Choroid plexus epithelial cell (primary cell): ENCODE data around the gene CTSH.

Source experiments
- DNase-seq: peaks from one replicate; pipeline ENCODE4 v3.0.0-alpha.2; 2010; ENCODE audit warnings: low read depth
- H3K4me3 ChIP-seq: 2 replicates; pipeline ENCODE4 v1.5.1; 2011; ENCODE audit warnings: low read depth, mild to moderate bottlenecking, control low read depth, low read length, moderate library complexity
- CTCF ChIP-seq: conservative IDR thresholded peaks from 2 replicates; pipeline ENCODE4 v1.5.1; 2011; ENCODE audit warnings: low read depth, mild to moderate bottlenecking, control low read depth, inconsistent platforms, low read length, moderate library complexity

CTSH gene

GRCh38 chr15:78950902-78951840 is 6.3 kb upstream of the CTSH start:
- H3K4me3 ChIP-seq: no peak overlapping the region
- peak; percentile 60 for DNase-seq
- peak; percentile 60 for TF ChIP-seq CTCF

- no peak for DNase-seq
- TF ChIP-seq CTCF: no peak
Measured at GRCh38 chr15:78950343-78950742, 5.5 kb upstream of the CTSH start.

GRCh38 chr15:78949461-78949860 is 4.6 kb upstream of the CTSH start:
- no peak overlapping the region for H3K4me3 ChIP-seq
- TF ChIP-seq CTCF: no peak
- no peak for DNase-seq

More at GRCh38 chr15:78950343-78950742, 5.5 kb upstream of the CTSH start:
- no peak overlapping the region for H3K4me3 ChIP-seq

GRCh38 chr15:78947506-78947905 is 2.7 kb upstream of the CTSH start:
- no peak for DNase-seq
- no peak for TF ChIP-seq CTCF
- H3K4me3 ChIP-seq: no peak overlapping the region

DNA sequence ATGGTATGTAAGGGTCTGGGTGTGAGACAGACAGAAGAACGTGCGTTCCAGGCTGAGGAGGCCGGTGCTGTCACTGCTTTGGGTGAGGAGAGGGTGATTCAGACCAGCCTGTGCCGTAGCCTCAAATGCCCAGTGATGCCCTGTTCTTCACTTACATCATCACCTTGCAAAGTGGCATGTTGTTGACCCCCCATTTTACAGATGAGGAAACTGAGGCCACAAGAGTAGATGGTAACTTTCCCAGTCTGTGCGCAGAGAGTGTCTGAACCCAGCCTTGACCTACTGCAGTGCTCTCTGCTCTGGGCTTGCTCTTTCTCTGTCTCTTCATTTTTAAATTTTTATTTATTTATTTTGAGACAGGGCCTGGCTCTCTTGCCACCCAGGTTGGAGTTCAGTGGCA is 1.6 kb upstream of the CTSH start:
- H3K4me3 ChIP-seq: no peak overlapping the region
- DNase-seq: no peak
- no peak for TF ChIP-seq CTCF

DNA sequence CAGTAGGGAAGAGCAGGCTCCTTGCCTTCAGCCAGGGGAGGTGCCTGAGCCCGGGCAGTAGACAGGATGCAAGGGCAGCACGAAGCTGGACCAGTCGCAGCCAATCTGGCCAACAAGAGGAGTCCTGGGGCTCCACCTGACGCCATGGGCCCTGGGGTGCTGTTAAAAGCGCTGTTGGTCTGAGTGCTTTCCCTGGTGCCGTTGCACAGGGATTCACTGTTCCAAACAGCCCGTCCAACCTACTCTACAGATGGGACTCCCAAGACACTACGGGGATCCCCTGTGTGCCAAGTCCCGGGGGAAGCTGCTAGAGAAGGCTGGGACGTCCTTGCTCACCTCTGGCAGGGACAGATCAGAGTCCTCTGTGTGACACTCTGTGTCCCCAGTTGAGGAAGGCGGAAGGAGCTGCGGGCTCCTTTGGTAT is 632 bp downstream of the CTSH start:
- no peak for DNase-seq
- H3K4me3 ChIP-seq: no peak overlapping the region
- no peak for TF ChIP-seq CTCF

DNA sequence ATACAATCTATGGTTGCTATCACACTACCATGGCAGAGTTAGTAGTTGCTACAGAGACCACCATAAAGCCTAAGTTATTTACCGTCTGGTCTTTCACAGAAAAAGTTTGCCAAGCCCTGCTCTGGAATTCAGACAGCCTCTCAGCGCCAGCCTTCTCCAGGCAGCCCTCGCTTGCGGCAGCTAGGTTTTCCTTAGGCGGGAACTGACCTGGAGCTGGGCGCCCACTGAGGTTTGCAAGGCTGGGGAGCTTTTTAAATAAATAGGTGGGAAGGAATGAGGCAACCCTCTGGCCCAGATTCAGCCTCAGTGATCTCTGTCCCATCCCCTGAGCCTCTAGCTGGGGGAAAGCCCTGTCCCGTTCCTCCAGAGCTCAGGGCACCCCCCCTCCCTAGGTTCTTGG is 1.2 kb downstream of the CTSH start:
- no peak for TF ChIP-seq CTCF
- H3K4me3 ChIP-seq: no peak overlapping the region
- no peak for DNase-seq
